Endothelial cell of umbilical vein (primary cell): Measurements from ENCODE around the gene NUP205. TPM values are rescaled to one million over a fixed set of nuclear protein-coding genes. Genes with fewer than 3 reads are reported as not detected.

Experiments used
- BruUV-seq: library from RNA; stranded (reverse); fragments of 400-500 nt; replicated peaks from 2 replicates; lab custom pipeline; 2021; lab: Mats Ljungman, UMichigan
- CTCF ChIA-PET: fragments of 300-600, 350-600 bp; sonication (Branson Sonifier 250); formaldehyde crosslinking; loops from one replicate; lab custom pipeline; 2021; ENCODE audit warnings: antibody characterized with exemption, inconsistent platforms; lab: Charles Lee
- POLR2A ChIA-PET: fragments of 300-600, 350-600 bp; sonication (Branson Sonifier 250); formaldehyde crosslinking; loops from one replicate; lab custom pipeline; 2021; ENCODE audit warnings: antibody characterized with exemption, inconsistent platforms; lab: Charles Lee
- DNase-seq: peaks from one replicate; pipeline ENCODE4 v3.0.0-alpha.2; 2011; ENCODE audit warnings: low read depth, low spot score
- FAIRE-seq: peaks from 2 replicates; lab custom pipeline; 2011; peaks lifted over from hg19 to GRCh38; lab: Jason Lieb, UNC
- H2AFZ ChIP-seq: 2 replicates; pipeline ENCODE4 v1.6.0; 2012; ENCODE audit warnings: low read depth, low read length, control low read depth, inconsistent platforms
- H3K27ac ChIP-seq: 2 replicates; pipeline ENCODE4 v1.5.1; 2011; ENCODE audit warnings: low read depth, mild to moderate bottlenecking, control low read depth, low read length, moderate library complexity; ENCODE audit not compliant: insufficient read depth
- H3K27me3 ChIP-seq, 2 experiments: 2 replicates each; pipeline versions ENCODE4 v1.6.0 to v1.6.1; 2011; ENCODE audit warnings: low read length in 2 of 2, mixed read lengths in 1 of 2; ENCODE audit not compliant: control insufficient read depth in 2 of 2, insufficient read depth in 2 of 2
- H3K36me3 ChIP-seq, 2 experiments: 2 replicates in 1 of 2; 3 replicates in 1 of 2; pipeline ENCODE4 v1.5.1; 2011; ENCODE audit warnings: low read length in 2 of 2, mild to moderate bottlenecking in 1 of 2, moderate library complexity in 1 of 2; ENCODE audit not compliant: control insufficient read depth in 2 of 2, insufficient read depth in 2 of 2; ENCODE audit errors: extremely low read depth in 1 of 2
- H3K4me1 ChIP-seq: 3 replicates; pipeline ENCODE4 v1.5.1; 2011; ENCODE audit warnings: mild to moderate bottlenecking, low read length; ENCODE audit not compliant: control insufficient read depth, insufficient read depth; ENCODE audit errors: extremely low read depth
- H3K4me2 ChIP-seq: 2 replicates; pipeline ENCODE4 v1.6.1; 2011; ENCODE audit warnings: low read length, control low read depth, mixed read lengths; ENCODE audit not compliant: insufficient read depth
- H3K4me3 ChIP-seq, 3 experiments: fragments of 200-600 bp in 1 of 3; sonication (generic), shearing (Covaris generic) in 1 of 3; replicated peaks in 1 of 3; 2 replicates each; pipeline ENCODE4 v1.5.1; 2011 to 2016; ENCODE audit warnings: control low read depth in 3 of 3, low read length in 3 of 3, mild to moderate bottlenecking in 2 of 3, inconsistent platforms in 1 of 3, low read depth in 1 of 3, moderate library complexity in 1 of 3; ENCODE audit not compliant: insufficient read depth in 1 of 3
- H3K79me2 ChIP-seq: 2 replicates; pipeline ENCODE4 v1.6.0; 2012; ENCODE audit warnings: low read length, inconsistent platforms; ENCODE audit not compliant: control insufficient read depth, insufficient read depth
- H3K9ac ChIP-seq: replicated peaks from 2 replicates; pipeline ENCODE3; 2011; ENCODE audit warnings: low read length, control low read depth; ENCODE audit not compliant: insufficient read depth; ENCODE audit errors: extremely low read depth
- H3K9me1 ChIP-seq: replicated peaks from 3 replicates; pipeline ENCODE4 v1.6.0; 2011; ENCODE audit warnings: mild to moderate bottlenecking, low read length; ENCODE audit not compliant: control insufficient read depth, insufficient read depth; ENCODE audit errors: extremely low read depth
- H3K9me3 ChIP-seq: replicated peaks from 2 replicates; pipeline ENCODE4 v1.5.1; 2012; ENCODE audit warnings: low read length, inconsistent platforms; ENCODE audit not compliant: control insufficient read depth, insufficient read depth
- H4K20me1 ChIP-seq: replicated peaks from 2 replicates; pipeline ENCODE3; 2011; ENCODE audit warnings: mild to moderate bottlenecking, low read length; ENCODE audit not compliant: control insufficient read depth, insufficient read depth; ENCODE audit errors: extremely low read depth
- EZH2 ChIP-seq: IDR thresholded peaks from 2 replicates; pipeline ENCODE4 v1.6.1; 2012; ENCODE audit warnings: borderline replicate concordance, low read depth, mild to moderate bottlenecking, moderate library complexity, low read length, inconsistent platforms; ENCODE audit not compliant: severe bottlenecking
- FOS ChIP-seq: IDR thresholded peaks from 2 replicates; pipeline ENCODE4 v1.6.1; 2011; ENCODE audit warnings: mild to moderate bottlenecking, low read length, moderate library complexity, borderline replicate concordance; ENCODE audit not compliant: insufficient read depth
- GATA2 ChIP-seq: IDR thresholded peaks from 2 replicates; pipeline ENCODE4 v1.7.0; 2011; ENCODE audit warnings: low read depth, mild to moderate bottlenecking, moderate library complexity, mixed read lengths, low read length; ENCODE audit not compliant: insufficient read length, insufficient read depth
- JUN ChIP-seq: IDR thresholded peaks from 2 replicates; pipeline ENCODE4 v1.6.1; 2011; ENCODE audit warnings: borderline replicate concordance, low read depth; ENCODE audit not compliant: insufficient read length, insufficient read depth
- MYC ChIP-seq: IDR thresholded peaks from one replicate; pipeline ENCODE4 v1.6.1; 2011; ENCODE audit warnings: mild to moderate bottlenecking, low read depth, low read length
- POLR2A ChIP-seq: IDR thresholded peaks from 2 replicates; pipeline ENCODE4 v1.6.1; 2012; ENCODE audit warnings: low read depth, mild to moderate bottlenecking, control low read depth, low read length
- POLR2AphosphoS5 ChIP-seq: IDR thresholded peaks from 2 replicates; pipeline ENCODE4 v1.6.1; 2012; ENCODE audit warnings: low read depth, mild to moderate bottlenecking, control low read depth, low read length, moderate library complexity; ENCODE audit not compliant: insufficient read depth
- dilution Hi-C: fragments of 300-500 bp; cut with MboI; formaldehyde crosslinking; loops from one replicate; pipeline ENCODE4 v1.15.0; 2019; ENCODE audit warnings: low sequenced_read_pairs; ENCODE audit not compliant: extremely low pct_ligation_motif_present
- intact Hi-C: fragments of 100-400 bp; cut with micrococcal nuclease; formaldehyde crosslinking; loops from one replicate; pipeline ENCODE4 v1.10.0; 2022
- polyA plus RNA-seq, 4 experiments: library from polyadenylated mRNA; depleted of rRNA in 3 of 4; stranded (reverse) in 3 of 4; unstranded in 1 of 4; fragments of >200 nt; gene quantifications; 2 replicates each; pipeline versions ENCODE4 v1.2.1 to v1.2.3, GENCODE V29; 2011 to 2012; ENCODE audit warnings: missing spikeins in 1 of 4
- total RNA-seq: library from RNA; stranded (reverse); gene quantifications from 2 replicates; pipeline ENCODE4 v1.2.3, GENCODE V29; 2021
- TF ChIP-seq, protein P1 (sequence below), 2 donors: IDR thresholded peaks; 1 replicate in 1 of 2; 2 replicates in 1 of 2; pipeline ENCODE4 v1.5.1; 2011; ENCODE audit warnings: low read length in 2 of 2, mild to moderate bottlenecking in 2 of 2, moderate library complexity in 2 of 2, control low read depth in 1 of 2, inconsistent platforms in 1 of 2, low read depth in 1 of 2; ENCODE audit not compliant: insufficient read depth in 1 of 2; ENCODE audit errors: extremely low read depth in 1 of 2
- TF ChIP-seq, protein P2 (sequence below): IDR thresholded peaks from 2 replicates; pipeline ENCODE4 v1.6.1; 2011; ENCODE audit not compliant: insufficient read depth, insufficient read length

The NUP205 gene
- total and polyA plus RNA-seq, 2 donors (not counting 3 experiments of a cell fraction or from before 2014, with no cell fraction given), result 48.8 to 81.3 TPM

DNA sequence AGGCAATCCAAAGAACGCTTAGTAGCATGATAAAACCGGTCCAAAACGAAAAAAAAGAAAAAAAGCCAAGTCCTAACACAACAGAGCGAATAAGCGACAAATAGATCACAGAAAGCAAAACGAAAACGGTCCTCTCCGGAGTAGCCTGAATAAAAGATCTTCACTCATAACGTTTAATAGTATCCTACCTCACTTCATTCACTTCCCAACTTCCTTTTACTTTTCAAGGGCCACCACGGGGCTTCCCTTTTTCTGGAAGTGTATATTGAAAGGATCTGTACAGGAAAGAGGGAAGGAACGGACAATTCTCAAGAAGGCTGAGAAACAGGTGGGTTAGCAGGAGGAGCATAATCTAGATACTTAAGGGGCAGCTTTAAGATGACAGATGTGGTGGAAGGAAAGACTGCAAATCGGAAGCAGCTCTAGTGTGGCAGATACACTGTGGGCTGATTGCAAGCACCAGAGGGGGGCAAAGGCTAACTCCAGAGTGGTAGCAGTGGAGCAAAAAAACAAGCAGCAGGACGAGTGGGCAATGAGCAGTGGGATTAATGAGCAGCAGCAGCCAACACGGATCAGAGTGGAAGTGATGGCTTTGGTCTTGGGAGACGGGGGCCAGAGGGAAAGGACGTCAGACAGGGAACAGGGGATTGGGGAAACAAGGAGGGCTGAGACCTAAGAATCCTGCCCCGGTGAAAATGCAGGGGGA is 48.7 kb upstream of the NUP205 start:
- no peaks in the 10 kb centered on the region for H3K27me3 ChIP-seq
- peak overlapping the region; percentile 93 for H3K4me2 ChIP-seq
- peak; percentile 18 for FAIRE-seq
- peak overlapping the region; percentile 92 to 95 (median 93) for H3K4me3 ChIP-seq
- H3K9me3 ChIP-seq, result no peaks in the 10 kb centered on the region
- TF ChIP-seq POLR2AphosphoS5 (no peak), GATA2 (no peak), FOS (no peak), MYC (no peak), JUN (no peak), EZH2 (no peak), POLR2A (no peak)
- TF ChIP-seq, protein P1, sequence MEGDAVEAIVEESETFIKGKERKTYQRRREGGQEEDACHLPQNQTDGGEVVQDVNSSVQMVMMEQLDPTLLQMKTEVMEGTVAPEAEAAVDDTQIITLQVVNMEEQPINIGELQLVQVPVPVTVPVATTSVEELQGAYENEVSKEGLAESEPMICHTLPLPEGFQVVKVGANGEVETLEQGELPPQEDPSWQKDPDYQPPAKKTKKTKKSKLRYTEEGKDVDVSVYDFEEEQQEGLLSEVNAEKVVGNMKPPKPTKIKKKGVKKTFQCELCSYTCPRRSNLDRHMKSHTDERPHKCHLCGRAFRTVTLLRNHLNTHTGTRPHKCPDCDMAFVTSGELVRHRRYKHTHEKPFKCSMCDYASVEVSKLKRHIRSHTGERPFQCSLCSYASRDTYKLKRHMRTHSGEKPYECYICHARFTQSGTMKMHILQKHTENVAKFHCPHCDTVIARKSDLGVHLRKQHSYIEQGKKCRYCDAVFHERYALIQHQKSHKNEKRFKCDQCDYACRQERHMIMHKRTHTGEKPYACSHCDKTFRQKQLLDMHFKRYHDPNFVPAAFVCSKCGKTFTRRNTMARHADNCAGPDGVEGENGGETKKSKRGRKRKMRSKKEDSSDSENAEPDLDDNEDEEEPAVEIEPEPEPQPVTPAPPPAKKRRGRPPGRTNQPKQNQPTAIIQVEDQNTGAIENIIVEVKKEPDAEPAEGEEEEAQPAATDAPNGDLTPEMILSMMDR (IDR thresholded peaks at IDR 0.05; ENCODE audit: extremely low read depth in 1 of 2, insufficient read depth in 1 of 2, low read depth in 1 of 2, low read length in 2 of 2), result no peak
- TF ChIP-seq, protein P2, sequence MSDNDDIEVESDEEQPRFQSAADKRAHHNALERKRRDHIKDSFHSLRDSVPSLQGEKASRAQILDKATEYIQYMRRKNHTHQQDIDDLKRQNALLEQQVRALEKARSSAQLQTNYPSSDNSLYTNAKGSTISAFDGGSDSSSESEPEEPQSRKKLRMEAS, result no peak
- TSS peak; percentile 49 for BruUV-seq
- no peaks in the 10 kb centered on the region for H3K9me1 ChIP-seq
- peak overlapping the region; percentile 89 for H3K9ac ChIP-seq
- no peaks in the 10 kb centered on the region for H3K36me3 ChIP-seq
- CTCF ChIA-PET, result interaction anchor here (0.6 to 1.8 kb wide), 4 partner anchors 94 to 235 kb away, joined by 3 to 6 read pairs (median 4); partner anchors contain the start of gene STMP1
- peak; percentile 67 for DNase-seq
- peaks cover 19% of the 10 kb centered on the region for H3K4me1 ChIP-seq
- intact Hi-C loops, result loop anchor here (2.0 kb wide), 1 partner anchor 94 kb away; no protein-coding TSS in a partner anchor
- H3K79me2 ChIP-seq, result peaks cover 53% of the 10 kb centered on the region
- H4K20me1 ChIP-seq, result peaks cover 3% of the 10 kb centered on the region
- POLR2A ChIA-PET, result no interaction called here
- H3K27ac ChIP-seq, result peak overlapping the region; percentile 83
- dilution Hi-C loops, result no loop called here
- H2AFZ ChIP-seq, result peak overlapping the region; percentile 84
